DND-41 (cell line): ENCODE data around the gene ZNF554.
"Not testable (repeated sequence)": the region's sequence is repeated elsewhere in the genome, so short reads cannot be mapped to it uniquely, and the experiment has no call there.

ENCODE experiments used
- EZH2 ChIP-seq: IDR thresholded peaks from 3 replicates; pipeline ENCODE4 v1.6.1; 2012; ENCODE audit warnings: borderline replicate concordance, low read depth, mild to moderate bottlenecking, moderate library complexity, low read length, inconsistent platforms; ENCODE audit not compliant: severe bottlenecking
- TF ChIP-seq, protein P1 (sequence below): IDR thresholded peaks from 2 replicates; pipeline ENCODE4 v1.5.1; 2012; ENCODE audit warnings: borderline replicate concordance, low read length, moderate library complexity, mild to moderate bottlenecking; ENCODE audit not compliant: poor library complexity, severe bottlenecking; ENCODE audit errors: extremely low read depth

DNA sequence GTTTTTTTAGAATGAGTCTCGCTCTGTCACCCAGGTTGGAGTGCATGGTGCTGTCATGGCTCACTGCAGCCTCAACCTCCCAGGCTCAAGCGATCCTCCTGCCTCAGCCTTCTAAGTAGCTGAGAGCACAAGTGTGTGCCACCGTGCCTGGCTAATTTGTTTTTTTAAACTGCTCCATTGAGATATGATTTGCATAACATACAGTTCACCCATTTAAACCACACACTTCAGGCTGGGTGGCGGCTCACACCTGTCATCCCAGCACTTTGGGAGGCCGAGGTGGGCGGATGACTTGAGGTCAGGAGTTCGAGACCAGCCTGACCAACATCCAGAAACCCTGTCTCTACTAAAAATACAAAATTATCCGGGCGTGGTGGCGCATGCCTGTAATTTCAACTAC, 27.0 kb upstream of the ZNF554 start:
- TF ChIP-seq EZH2, result not testable (repeated sequence)
- TF ChIP-seq, protein P1, sequence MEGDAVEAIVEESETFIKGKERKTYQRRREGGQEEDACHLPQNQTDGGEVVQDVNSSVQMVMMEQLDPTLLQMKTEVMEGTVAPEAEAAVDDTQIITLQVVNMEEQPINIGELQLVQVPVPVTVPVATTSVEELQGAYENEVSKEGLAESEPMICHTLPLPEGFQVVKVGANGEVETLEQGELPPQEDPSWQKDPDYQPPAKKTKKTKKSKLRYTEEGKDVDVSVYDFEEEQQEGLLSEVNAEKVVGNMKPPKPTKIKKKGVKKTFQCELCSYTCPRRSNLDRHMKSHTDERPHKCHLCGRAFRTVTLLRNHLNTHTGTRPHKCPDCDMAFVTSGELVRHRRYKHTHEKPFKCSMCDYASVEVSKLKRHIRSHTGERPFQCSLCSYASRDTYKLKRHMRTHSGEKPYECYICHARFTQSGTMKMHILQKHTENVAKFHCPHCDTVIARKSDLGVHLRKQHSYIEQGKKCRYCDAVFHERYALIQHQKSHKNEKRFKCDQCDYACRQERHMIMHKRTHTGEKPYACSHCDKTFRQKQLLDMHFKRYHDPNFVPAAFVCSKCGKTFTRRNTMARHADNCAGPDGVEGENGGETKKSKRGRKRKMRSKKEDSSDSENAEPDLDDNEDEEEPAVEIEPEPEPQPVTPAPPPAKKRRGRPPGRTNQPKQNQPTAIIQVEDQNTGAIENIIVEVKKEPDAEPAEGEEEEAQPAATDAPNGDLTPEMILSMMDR, result not testable (repeated sequence)
